PC-9 (cell line): ENCODE results near the gene IL31RA. TPM values are rescaled to one million over a fixed set of nuclear protein-coding genes. Genes with fewer than 3 reads are reported as not detected.
"Not testable (repeated sequence)": the region's sequence is repeated elsewhere in the genome, so short reads cannot be mapped to it uniquely, and the experiment has no call there.

ENCODE experiments used
- BruUV-seq: library from RNA; stranded (reverse); fragments of 400-500 nt; replicated peaks from 2 replicates; lab custom pipeline; 2021; lab: Mats Ljungman, UMichigan
- CTCF ChIA-PET: fragments of 300-600 bp; sonication (Branson Sonifier 250); formaldehyde crosslinking; loops from one replicate; lab custom pipeline; 2022; ENCODE audit warnings: antibody characterized with exemption; lab: Charles Lee
- POLR2A ChIA-PET: fragments of 300-600 bp; sonication (Branson Sonifier 250); formaldehyde crosslinking; loops from one replicate; lab custom pipeline; 2022; ENCODE audit warnings: antibody characterized with exemption; ENCODE audit not compliant: unreplicated experiment; lab: Charles Lee
- DNase-seq, 2 experiments: peaks; one replicate each; pipeline versions ENCODE4 v3.0.0 to v3.0.0-alpha.2; 2015 to 2022; ENCODE audit warnings: mixed read lengths in 1 of 2
- H2AFZ ChIP-seq: fragments of 200-600 bp; sonication (generic); 2 replicates; pipeline ENCODE4 v1.8.1; 2017; ENCODE audit warnings: antibody characterized with exemption
- H3F3A ChIP-seq: fragments of 200-600 bp; sonication (generic); 2 replicates; pipeline ENCODE4 v1.8.1; 2017; ENCODE audit warnings: antibody characterized with exemption, mild to moderate bottlenecking, low read depth; ENCODE audit not compliant: insufficient read depth
- H3K27ac ChIP-seq: fragments of 200-600 bp; sonication (generic); 2 replicates; pipeline ENCODE4 v1.6.1; 2016; ENCODE audit warnings: mixed run types
- H3K27me3 ChIP-seq: fragments of 200-600 bp; sonication (generic); 2 replicates; pipeline ENCODE4 v1.6.1; 2016; ENCODE audit warnings: low read depth, mixed run types; ENCODE audit not compliant: insufficient read depth
- H3K36me3 ChIP-seq: fragments of 200-600 bp; sonication (generic); 2 replicates; pipeline ENCODE4 v1.6.1; 2016; ENCODE audit warnings: low read depth, mixed run types
- H3K4me1 ChIP-seq: fragments of 200-600 bp; sonication (generic); replicated peaks from 2 replicates; pipeline ENCODE4 v1.6.1; 2016; ENCODE audit warnings: mixed run types; ENCODE audit not compliant: insufficient read depth
- H3K4me2 ChIP-seq: fragments of 200-600 bp; sonication (generic); 2 replicates; pipeline ENCODE4 v1.6.1; 2017; ENCODE audit warnings: mixed run types
- H3K4me3 ChIP-seq: fragments of 200-600 bp; sonication (generic); 2 replicates; pipeline ENCODE4 v1.6.1; 2016; ENCODE audit warnings: mixed run types
- H3K79me2 ChIP-seq: fragments of 200-600 bp; sonication (generic); 2 replicates; pipeline ENCODE4 v1.6.1; 2017; ENCODE audit warnings: low read depth, mixed run types
- H3K9me2 ChIP-seq: fragments of 200-600 bp; sonication (generic); 2 replicates; pipeline ENCODE4 v1.8.1; 2017; ENCODE audit warnings: mild to moderate bottlenecking; ENCODE audit not compliant: insufficient read depth
- H3K9me3 ChIP-seq: fragments of 200-600 bp; sonication (generic); 2 replicates; pipeline ENCODE4 v1.8.1; 2016; ENCODE audit warnings: low read depth; ENCODE audit not compliant: insufficient read depth
- H4K20me1 ChIP-seq: fragments of 200-600 bp; sonication (generic); 2 replicates; pipeline ENCODE4 v1.8.1; 2017; ENCODE audit not compliant: insufficient read depth
- EZH2 ChIP-seq: fragments of 200-600 bp; sonication (generic); IDR thresholded peaks from 2 replicates; pipeline ENCODE4 v1.8.0; 2017; ENCODE audit warnings: antibody characterized with exemption, low read depth
- intact Hi-C: fragments of 100-400 bp; cut with micrococcal nuclease; formaldehyde crosslinking; loops from one replicate; pipeline ENCODE4 v1.10.0; 2022; ENCODE audit not compliant: unreplicated experiment
- total RNA-seq: library from RNA; stranded (reverse); gene quantifications from 2 replicates; pipeline ENCODE4 v1.2.3, GENCODE V29; 2021
- TF ChIP-seq, protein P1 (sequence below): fragments of 200-600 bp; sonication (generic); conservative IDR thresholded peaks from 2 replicates; pipeline ENCODE4 v1.6.1; 2017; ENCODE audit warnings: mixed run types, antibody characterized with exemption, mild to moderate bottlenecking, moderate library complexity

The IL31RA gene
- total RNA-seq, 1 experiment from 2014 or later = 2.0 TPM

DNA sequence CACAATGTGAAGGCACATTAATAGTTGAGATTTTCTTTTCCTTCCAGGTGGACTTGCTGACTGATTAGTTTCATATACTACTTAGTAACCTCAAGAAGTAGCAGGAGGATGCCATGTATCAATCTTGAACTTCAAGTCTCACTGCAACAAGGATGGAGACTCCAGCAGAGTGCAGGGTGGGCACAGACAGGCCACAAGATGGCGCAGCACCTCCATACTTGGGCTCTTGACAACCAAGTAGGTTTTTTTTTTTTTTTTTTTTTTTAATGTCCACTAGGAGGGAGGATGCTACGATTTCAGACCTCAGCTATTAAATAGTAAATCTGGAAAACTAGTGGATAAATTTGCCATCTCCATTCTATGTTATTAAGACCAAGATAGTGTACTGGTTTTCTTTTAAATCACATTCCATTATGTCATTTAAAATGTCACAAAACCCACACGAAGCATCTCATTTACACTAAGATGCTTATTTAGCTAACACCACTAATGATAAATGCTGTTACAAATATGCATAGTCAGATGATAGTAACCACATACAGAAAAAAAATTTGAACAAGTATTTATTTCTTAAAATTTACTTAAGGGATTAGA, 85.0 kb downstream of the IL31RA start:
- POLR2A ChIA-PET = interaction anchor here (0.6 kb wide), 3 partner anchors 29 to 79 kb away, joined by 3 to 33 read pairs (median 3); partner anchors contain the start of gene IL6ST
- CTCF ChIA-PET = interaction anchor here (0.5 to 1.5 kb wide), 12 partner anchors 9 to 929 kb away, joined by 3 to 26 read pairs (median 4); no protein-coding TSS in a partner anchor
- TF ChIP-seq EZH2 = no peak
- TF ChIP-seq, protein P1, sequence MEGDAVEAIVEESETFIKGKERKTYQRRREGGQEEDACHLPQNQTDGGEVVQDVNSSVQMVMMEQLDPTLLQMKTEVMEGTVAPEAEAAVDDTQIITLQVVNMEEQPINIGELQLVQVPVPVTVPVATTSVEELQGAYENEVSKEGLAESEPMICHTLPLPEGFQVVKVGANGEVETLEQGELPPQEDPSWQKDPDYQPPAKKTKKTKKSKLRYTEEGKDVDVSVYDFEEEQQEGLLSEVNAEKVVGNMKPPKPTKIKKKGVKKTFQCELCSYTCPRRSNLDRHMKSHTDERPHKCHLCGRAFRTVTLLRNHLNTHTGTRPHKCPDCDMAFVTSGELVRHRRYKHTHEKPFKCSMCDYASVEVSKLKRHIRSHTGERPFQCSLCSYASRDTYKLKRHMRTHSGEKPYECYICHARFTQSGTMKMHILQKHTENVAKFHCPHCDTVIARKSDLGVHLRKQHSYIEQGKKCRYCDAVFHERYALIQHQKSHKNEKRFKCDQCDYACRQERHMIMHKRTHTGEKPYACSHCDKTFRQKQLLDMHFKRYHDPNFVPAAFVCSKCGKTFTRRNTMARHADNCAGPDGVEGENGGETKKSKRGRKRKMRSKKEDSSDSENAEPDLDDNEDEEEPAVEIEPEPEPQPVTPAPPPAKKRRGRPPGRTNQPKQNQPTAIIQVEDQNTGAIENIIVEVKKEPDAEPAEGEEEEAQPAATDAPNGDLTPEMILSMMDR = peak; percentile 86
- intact Hi-C loops = loop anchor here (1.0 to 10.0 kb wide), 5 partner anchors 265 to 1339 kb away; partner anchors contain the start of gene CDC20B
- Histone ChIP-seq H3K79me2 (no peaks in the 10 kb centered on the region), H2AFZ (no peak overlapping the region), H3K9me3 (no peaks in the 10 kb centered on the region), H3K9me2 (no peaks in the 10 kb centered on the region), H3K4me1 (peaks cover 23% of the 10 kb centered on the region), H3K4me3 (no peak overlapping the region), H3K36me3 (0 out of 2 replicates have a peak, but pooled peaks cover 6% of the 10 kb centered on the region), H4K20me1 (no peaks in the 10 kb centered on the region), H3K27ac (no peak overlapping the region), H3K27me3 (no peaks in the 10 kb centered on the region), H3F3A (peaks cover 22% of the 10 kb centered on the region), H3K4me2 (no peak overlapping the region)
- DNase-seq = peak; percentile 71 to 73
- BruUV-seq = no TSS peak

- H3K9me2 ChIP-seq, H3K27ac ChIP-seq, H2AFZ ChIP-seq, BruUV-seq, H4K20me1 ChIP-seq, H3K4me3 ChIP-seq, CTCF ChIA-PET, H3K27me3 ChIP-seq, H3K4me2 ChIP-seq, DNase-seq, H3K9me3 ChIP-seq, H3K79me2 ChIP-seq: not testable (repeated sequence)
- H3F3A ChIP-seq = peaks cover 22% of the 10 kb centered on the region
- H3K4me1 ChIP-seq = peaks cover 23% of the 10 kb centered on the region
- intact Hi-C loops = loop anchor here (5.0 to 10.0 kb wide), 3 partner anchors 765 to 1337 kb away; partner anchors contain the start of gene CDC20B
- POLR2A ChIA-PET = interaction anchor here (0.6 kb wide), 1 partner anchor 55 kb away, joined by 3 read pairs; no protein-coding TSS in a partner anchor
- H3K36me3 ChIP-seq = peaks cover 13% of the 10 kb centered on the region; the same call in 1 of the 2 replicates
These were observed 86.4 kb downstream of the IL31RA start for GRCh38 chr5:55937598-55937997.

- H3K4me2 ChIP-seq, H3K27ac ChIP-seq, CTCF ChIA-PET, H3K79me2 ChIP-seq, H3K4me3 ChIP-seq, BruUV-seq, H4K20me1 ChIP-seq, H3K4me1 ChIP-seq, H3K9me2 ChIP-seq, H2AFZ ChIP-seq, DNase-seq, H3K27me3 ChIP-seq, intact Hi-C loops, H3K9me3 ChIP-seq, POLR2A ChIA-PET: not testable (repeated sequence)
- Histone ChIP-seq H3F3A (peaks cover 17% of the 10 kb centered on the region), H3K36me3 (peaks cover 16% of the 10 kb centered on the region; the same call in 1 of the 2 replicates)
These were observed 90.0 kb downstream of the IL31RA start for GRCh38 chr5:55941154-55941553.

- Histone ChIP-seq H3F3A (no peaks in the 10 kb centered on the region), H3K4me2 (no peak overlapping the region), H3K79me2 (no peaks in the 10 kb centered on the region), H3K27me3 (no peaks in the 10 kb centered on the region), H3K27ac (no peak overlapping the region), H3K36me3 (peaks cover 29% of the 10 kb centered on the region), H3K9me2 (no peaks in the 10 kb centered on the region), H3K9me3 (no peaks in the 10 kb centered on the region), H2AFZ (no peak overlapping the region), H3K4me1 (no peaks in the 10 kb centered on the region), H4K20me1 (no peaks in the 10 kb centered on the region), H3K4me3 (no peak overlapping the region)
- intact Hi-C loops = no loop called here
- no peak for DNase-seq
- BruUV-seq = no TSS peak
- POLR2A ChIA-PET = no interaction called here
- TF ChIP-seq EZH2 = no peak
- TF ChIP-seq, protein P1 = no peak
- CTCF ChIA-PET = no interaction called here
These were observed 108.1 kb downstream of the IL31RA start for GRCh38 chr5:55959208-55959607.
